Thyroid gland (tissue), 4 donors: ENCODE data around the gene KCNMA1.

ENCODE experiments used
- CTCF ChIP-seq, 6 experiments: fragments of 200-600 bp in 3 of 6; fragments of 450-650 bp in 3 of 6; sonication (generic) in 3 of 6; IDR thresholded peaks; one replicate each; pipeline ENCODE4 v1.5.1; 2016 to 2019; ENCODE audit warnings: antibody characterized with exemption in 6 of 6, mild to moderate bottlenecking in 2 of 6, inconsistent platforms in 1 of 6, moderate library complexity in 1 of 6
- POLR2A ChIP-seq, 2 donors: fragments of 450-650 bp; IDR thresholded peaks; one replicate each; pipeline ENCODE4 v1.6.1; 2017; ENCODE audit warnings: antibody characterized with exemption in 2 of 2, mild to moderate bottlenecking in 2 of 2, moderate library complexity in 1 of 2

- no peak for TF ChIP-seq CTCF (IDR thresholded peaks at IDR 0.05)
- no peak for TF ChIP-seq POLR2A (IDR thresholded peaks at IDR 0.05)
Observed at GRCh38 chr10:77084431-77085144, 553.0 kb downstream of the KCNMA1 start.
